Psoas muscle (tissue), 8 donors: ENCODE data around the gene ENO2. TPM values are rescaled to one million over a fixed set of nuclear protein-coding genes. Genes with fewer than 3 reads are reported as not detected.
A peak's percentile ranks its signal among the peaks of the same experiment; 100 is the strongest.
"Not testable (repeated sequence)": the region's sequence is repeated elsewhere in the genome, so short reads cannot be mapped to it uniquely, and the experiment has no call there.

ENCODE experiments used
- ATAC-seq, 4 donors: fragments of 200-7000 bp; cut with Tn5 transposase; one replicate each; pipeline ENCODE4 v1.9.1; 2020; ENCODE audit warnings: moderate library complexity in 3 of 4, mild to moderate bottlenecking in 2 of 4
- DNase-seq, 2 donors: peaks; one replicate each; pipeline ENCODE4 v3.0.0-alpha.2; 2020
- H3K27ac ChIP-seq: fragments of 200-600 bp; one replicate; pipeline ENCODE4 v1.8.0; 2022
- H3K27me3 ChIP-seq, 3 donors: fragments of 200-600 bp in 1 of 3; one replicate each; pipeline versions ENCODE4 v1.6.1 to v1.8.0; 2013 to 2022; ENCODE audit warnings: low read length in 2 of 3, mild to moderate bottlenecking in 2 of 3, moderate library complexity in 1 of 3; ENCODE audit not compliant: insufficient read depth in 3 of 3
- H3K36me3 ChIP-seq, 2 donors: fragments of 200-600 bp in 1 of 2; one replicate each; pipeline versions ENCODE4 v1.6.1 to v1.8.0; 2013 to 2022; ENCODE audit warnings: low read depth in 1 of 2, mild to moderate bottlenecking in 1 of 2, moderate library complexity in 1 of 2; ENCODE audit not compliant: insufficient read depth in 1 of 2
- H3K4me1 ChIP-seq: fragments of 200-600 bp; one replicate; pipeline ENCODE4 v1.8.0; 2022
- H3K4me3 ChIP-seq: fragments of 200-600 bp; one replicate; pipeline ENCODE4 v1.8.0; 2022; ENCODE audit warnings: mild to moderate bottlenecking
- H3K9me3 ChIP-seq: fragments of 200-600 bp; one replicate; pipeline ENCODE4 v1.8.0; 2022
- CTCF ChIP-seq: fragments of 200-600 bp; IDR thresholded peaks from one replicate; pipeline ENCODE4 v1.8.0; 2022; ENCODE audit warnings: antibody characterized with exemption
- WGBS, 3 donors: extraction: QIAGEN DNeasy Blood & Tissue Kit; methylation state at CpG; one replicate each; pipeline versions ENCODE4 v1.1.6 to v1.1.7; 2013; 5-methylcytosine and 5-hydroxymethylcytosine counted together
- intact Hi-C, 2 donors: fragments of 100-400 bp; cut with DNase I; formaldehyde crosslinking; loops; one replicate each; pipeline versions ENCODE4 v1.11.0 to v1.14.2; 2022
- polyA plus RNA-seq, 3 donors: library from polyadenylated mRNA; stranded (reverse); fragments of 200-250 nt; gene quantifications; one replicate each; pipeline ENCODE4 v1.2.3, GENCODE V29; 2013
- total RNA-seq, 4 donors: library from RNA; stranded (reverse); fragmentation: NEBNext Ultra II Directional in 2 of 4; extraction: Animal tissue kit (Norgen Biotek cat#: 25700) in 2 of 4; gene quantifications; one replicate each; pipeline versions ENCODE4 v1.2.1 to v1.2.4, GENCODE V29; 2021 to 2023
- donor health status: healthy with polysubstance abuse.
- donor health status: DM: no; HTN: no; CAD: no; lungs with moderate emphysema.
- donor health status: Bipolar disorder and iron deficiency.
- donor health status: healthy.
- donor health status: DM: yes; HTN: yes; CAD: no.
- donor health status: DM: no; HTN: no; CAD: no.
- donor health status: DM: no; HTN: no; CAD: no.
- donor health status: DM: yes; HTN: yes; CAD: no.

ENO2 gene
- total and polyA plus RNA-seq, 7 donors, result 1.4 to 4.6 (median 2.0) TPM

- peaks cover 7 to 68% of the 10 kb centered on the region in 2 donors for H3K36me3 ChIP-seq
- H3K9me3 ChIP-seq, result no peaks in the 10 kb centered on the region
- intact Hi-C loops, result loop anchor here in 1 of 2 donors (5.0 to 10.0 kb wide), 2 partner anchors 70 to 247 kb away; no protein-coding TSS in a partner anchor
- peak within 1 kb of the TSS; percentile 97 for H3K27ac ChIP-seq
- no peaks in the 10 kb centered on the region for H3K27me3 ChIP-seq
- ATAC-seq, result peak; percentile 84 to 88 (median 86)
- peak within 1 kb of the TSS; percentile 94 for H3K4me3 ChIP-seq
- TF ChIP-seq CTCF, result no peak
- peaks cover 35% of the 10 kb centered on the region for H3K4me1 ChIP-seq
- DNase-seq, result peak; percentile 87 to 94
- WGBS, 3 donors, result 0 to 1% (median 0%) methylated on average over 40 to 86 of the region's 86 CpGs
These were observed 46.8 kb upstream of the ENO2 start, which contains the start of gene TPI1 for GRCh38 chr12:6867413-6868210. Gene TPI1, plus strand, starts transcription at chr12:6867531. Its CDS starts 36 bp downstream, at chr12:6867567.

GRCh38 chr12:6868211-6869048 lies 46.0 kb upstream of the ENO2 start:
- 8 to 11% (median 9%) methylated on average over 22 of the region's 22 CpGs for WGBS, 3 donors
- DNase-seq (no peak), ATAC-seq (peak in 3 of 4 donors; percentile 12 to 23 (median 13))
- Histone ChIP-seq H3K27ac (peak overlapping the region; percentile 97), H3K36me3 (peaks cover 6 to 59% of the 10 kb centered on the region in 2 donors), H3K4me1 (peaks cover 35% of the 10 kb centered on the region), H3K9me3 (no peaks in the 10 kb centered on the region), H3K4me3 (peak overlapping the region; percentile 94), H3K27me3 (no peaks in the 10 kb centered on the region)
- intact Hi-C loops, result loop anchor here in 1 of 2 donors (5.0 to 10.0 kb wide), 2 partner anchors 69 to 246 kb away; no protein-coding TSS in a partner anchor
- TF ChIP-seq CTCF, result no peak

- ATAC-seq (peak; percentile 10 to 40 (median 32)), DNase-seq (peak; percentile 72 to 85)
- H3K4me3 ChIP-seq, result peak overlapping the region; percentile 94
- peaks cover 4 to 50% of the 10 kb centered on the region in 2 donors for H3K36me3 ChIP-seq
- 26 to 32% (median 28%) methylated on average over 12 of the region's 12 CpGs for WGBS, 3 donors
- TF ChIP-seq CTCF, result peak; percentile 91
- no peaks in the 10 kb centered on the region for H3K9me3 ChIP-seq
- H3K27me3 ChIP-seq, result no peaks in the 10 kb centered on the region
- H3K4me1 ChIP-seq, result peaks cover 35% of the 10 kb centered on the region
- peak overlapping the region; percentile 97 for H3K27ac ChIP-seq
- intact Hi-C loops, result loop anchor here in 1 of 2 donors (5.0 to 10.0 kb wide), 2 partner anchors 68 to 245 kb away; no protein-coding TSS in a partner anchor
These were observed 45.0 kb upstream of the ENO2 start for GRCh38 chr12:6869049-6870021.

- Histone ChIP-seq H3K4me1 (peaks cover 35% of the 10 kb centered on the region), H3K27ac (peak overlapping the region; percentile 12), H3K4me3 (peak overlapping the region; percentile 12), H3K36me3 (peaks cover 4 to 41% of the 10 kb centered on the region in 2 donors)
- ATAC-seq, DNase-seq, intact Hi-C loops, H3K27me3 ChIP-seq, H3K9me3 ChIP-seq: not testable (repeated sequence)
- WGBS, 3 donors, result 22 to 67% (median 30%) methylated on average over 3 to 4 of the region's 4 CpGs
These were observed 44.1 kb upstream of the ENO2 start for GRCh38 chr12:6870304-6870703.
